Gastroesophageal sphincter (tissue), 3 donors: ENCODE results near the gene CHRNB2.

ENCODE experiments used
- EP300 ChIP-seq: sonication (generic); formaldehyde crosslinking; IDR thresholded peaks from one replicate; pipeline ENCODE4 v1.6.1; 2017; ENCODE audit warnings: antibody characterized with exemption, mild to moderate bottlenecking
- POLR2A ChIP-seq, 2 donors: fragments of 450-650 bp; IDR thresholded peaks; one replicate each; pipeline ENCODE4 v1.6.1; 2017; ENCODE audit warnings: antibody characterized with exemption in 2 of 2, mild to moderate bottlenecking in 2 of 2, moderate library complexity in 1 of 2
- POLR2AphosphoS5 ChIP-seq: sonication (generic); formaldehyde crosslinking; IDR thresholded peaks from one replicate; pipeline ENCODE4 v1.6.1; 2017; ENCODE audit warnings: antibody characterized with exemption
- TF ChIP-seq, protein P1 (sequence below), 4 experiments: fragments of 200-600 bp in 2 of 4; fragments of 450-650 bp in 2 of 4; sonication (generic) in 1 of 4; IDR thresholded peaks; one replicate each; pipeline ENCODE4 v1.5.1; 2017 to 2019; ENCODE audit warnings: antibody characterized with exemption in 4 of 4, mild to moderate bottlenecking in 2 of 4, moderate library complexity in 2 of 4

DNA sequence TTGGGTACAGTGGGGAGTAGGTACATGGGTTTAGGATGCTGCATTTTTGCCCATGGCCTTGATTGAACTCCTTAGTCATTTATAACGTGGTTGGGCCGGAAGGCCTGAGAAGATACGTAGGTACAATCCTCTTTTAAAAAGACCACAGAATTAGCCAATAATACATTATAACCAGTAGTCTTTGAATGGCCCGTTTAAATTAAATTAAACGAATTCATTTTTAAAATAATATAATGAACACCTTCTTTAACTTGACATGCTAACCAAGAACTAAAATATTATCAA lies 60.5 kb downstream of the CHRNB2 start:
- TF ChIP-seq, protein P1, sequence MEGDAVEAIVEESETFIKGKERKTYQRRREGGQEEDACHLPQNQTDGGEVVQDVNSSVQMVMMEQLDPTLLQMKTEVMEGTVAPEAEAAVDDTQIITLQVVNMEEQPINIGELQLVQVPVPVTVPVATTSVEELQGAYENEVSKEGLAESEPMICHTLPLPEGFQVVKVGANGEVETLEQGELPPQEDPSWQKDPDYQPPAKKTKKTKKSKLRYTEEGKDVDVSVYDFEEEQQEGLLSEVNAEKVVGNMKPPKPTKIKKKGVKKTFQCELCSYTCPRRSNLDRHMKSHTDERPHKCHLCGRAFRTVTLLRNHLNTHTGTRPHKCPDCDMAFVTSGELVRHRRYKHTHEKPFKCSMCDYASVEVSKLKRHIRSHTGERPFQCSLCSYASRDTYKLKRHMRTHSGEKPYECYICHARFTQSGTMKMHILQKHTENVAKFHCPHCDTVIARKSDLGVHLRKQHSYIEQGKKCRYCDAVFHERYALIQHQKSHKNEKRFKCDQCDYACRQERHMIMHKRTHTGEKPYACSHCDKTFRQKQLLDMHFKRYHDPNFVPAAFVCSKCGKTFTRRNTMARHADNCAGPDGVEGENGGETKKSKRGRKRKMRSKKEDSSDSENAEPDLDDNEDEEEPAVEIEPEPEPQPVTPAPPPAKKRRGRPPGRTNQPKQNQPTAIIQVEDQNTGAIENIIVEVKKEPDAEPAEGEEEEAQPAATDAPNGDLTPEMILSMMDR (IDR thresholded peaks at IDR 0.05): no peak
- no peak for TF ChIP-seq POLR2A (IDR thresholded peaks at IDR 0.05)
- no peak for TF ChIP-seq EP300
- TF ChIP-seq POLR2AphosphoS5: no peak
